Central memory CD8-positive, alpha-beta T cell (primary cell): ENCODE results near the gene TMPRSS9.

ENCODE experiments used
- ATAC-seq: fragments of 150-1000 bp; cut with Tn5 transposase; replicated peaks from 2 replicates; pipeline ENCODE4 v1.10.0; 2022; ENCODE audit warnings: mild to moderate bottlenecking, moderate FRiP score, moderate number of reproducible peaks; ENCODE audit not compliant: poor library complexity, severe bottlenecking; ENCODE audit errors: extremely low read depth
- DNase-seq, 2 donors: peaks; one replicate each; pipeline ENCODE4 v3.0.0; 2021; ENCODE audit warnings: low spot score in 2 of 2
- H3K27ac Mint-ChIP-seq: one replicate; pipeline ENCODE4 v1.8.0; 2022; ENCODE audit warnings: low read depth, mild to moderate bottlenecking, moderate library complexity, mixed read lengths
- H3K27me3 Mint-ChIP-seq: one replicate; pipeline ENCODE4 v1.8.0; 2022; ENCODE audit warnings: mixed read lengths
- H3K36me3 Mint-ChIP-seq: one replicate; pipeline ENCODE4 v1.8.0; 2022; ENCODE audit warnings: mild to moderate bottlenecking, moderate library complexity, mixed read lengths; ENCODE audit not compliant: insufficient read depth
- H3K4me1 Mint-ChIP-seq: one replicate; pipeline ENCODE4 v1.8.0; 2022; ENCODE audit warnings: mixed read lengths
- H3K4me3 Mint-ChIP-seq: one replicate; pipeline ENCODE4 v1.8.0; 2022; ENCODE audit warnings: mild to moderate bottlenecking, moderate library complexity, mixed read lengths
- H3K9me3 Mint-ChIP-seq: one replicate; pipeline ENCODE4 v1.8.0; 2022; ENCODE audit warnings: mixed read lengths

TMPRSS9 gene

GRCh38 chr19:2419754-2420153 is 59.7 kb downstream of the TMPRSS9 start:
- H3K27me3 Mint-ChIP-seq = no peaks in the 10 kb centered on the region

DNA sequence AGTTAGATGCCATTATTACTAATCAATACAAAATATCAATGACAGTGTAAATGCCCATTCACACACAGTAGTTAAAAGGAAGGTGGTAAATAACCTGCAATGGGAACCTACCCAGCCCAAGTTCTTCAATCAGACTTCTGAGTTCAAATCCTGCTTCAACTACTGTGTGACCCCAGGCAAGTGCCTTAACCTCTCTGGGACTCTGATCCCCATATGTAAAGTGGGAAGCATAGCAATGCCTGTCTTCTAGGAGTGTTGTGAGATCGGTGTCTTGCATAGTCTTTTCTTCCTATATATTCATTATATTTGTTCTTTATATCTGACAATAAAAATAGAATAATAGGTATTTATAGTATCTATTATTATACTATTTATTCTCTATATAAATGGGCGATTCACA is 60.4 kb downstream of the TMPRSS9 start:
- Mint-ChIP-seq H3K36me3 (peaks cover 2% of the 10 kb centered on the region), H3K27ac (no peak overlapping the region), H3K9me3 (no peaks in the 10 kb centered on the region), H3K4me3 (no peak overlapping the region), H3K27me3 (no peaks in the 10 kb centered on the region), H3K4me1 (no peaks in the 10 kb centered on the region)
- ATAC-seq = no peak
- DNase-seq = no peak

More at GRCh38 chr19:2419754-2420153, 59.7 kb downstream of the TMPRSS9 start:
- DNase-seq (no peak), ATAC-seq (no peak)
- Mint-ChIP-seq H3K27ac (peak overlapping the region; percentile 51), H3K4me1 (no peaks in the 10 kb centered on the region), H3K36me3 (peaks cover 2% of the 10 kb centered on the region), H3K9me3 (no peaks in the 10 kb centered on the region), H3K4me3 (no peak overlapping the region)

GRCh38 chr19:2421581-2422306 is 61.7 kb downstream of the TMPRSS9 start:
- H3K27me3 Mint-ChIP-seq = no peaks in the 10 kb centered on the region
- H3K27ac Mint-ChIP-seq = no peak overlapping the region
- no peak overlapping the region for H3K4me3 Mint-ChIP-seq
- peaks cover 5% of the 10 kb centered on the region for H3K36me3 Mint-ChIP-seq
- ATAC-seq (no peak), DNase-seq (no peak)
- H3K9me3 Mint-ChIP-seq = no peaks in the 10 kb centered on the region
- H3K4me1 Mint-ChIP-seq = peaks cover 5% of the 10 kb centered on the region

DNA sequence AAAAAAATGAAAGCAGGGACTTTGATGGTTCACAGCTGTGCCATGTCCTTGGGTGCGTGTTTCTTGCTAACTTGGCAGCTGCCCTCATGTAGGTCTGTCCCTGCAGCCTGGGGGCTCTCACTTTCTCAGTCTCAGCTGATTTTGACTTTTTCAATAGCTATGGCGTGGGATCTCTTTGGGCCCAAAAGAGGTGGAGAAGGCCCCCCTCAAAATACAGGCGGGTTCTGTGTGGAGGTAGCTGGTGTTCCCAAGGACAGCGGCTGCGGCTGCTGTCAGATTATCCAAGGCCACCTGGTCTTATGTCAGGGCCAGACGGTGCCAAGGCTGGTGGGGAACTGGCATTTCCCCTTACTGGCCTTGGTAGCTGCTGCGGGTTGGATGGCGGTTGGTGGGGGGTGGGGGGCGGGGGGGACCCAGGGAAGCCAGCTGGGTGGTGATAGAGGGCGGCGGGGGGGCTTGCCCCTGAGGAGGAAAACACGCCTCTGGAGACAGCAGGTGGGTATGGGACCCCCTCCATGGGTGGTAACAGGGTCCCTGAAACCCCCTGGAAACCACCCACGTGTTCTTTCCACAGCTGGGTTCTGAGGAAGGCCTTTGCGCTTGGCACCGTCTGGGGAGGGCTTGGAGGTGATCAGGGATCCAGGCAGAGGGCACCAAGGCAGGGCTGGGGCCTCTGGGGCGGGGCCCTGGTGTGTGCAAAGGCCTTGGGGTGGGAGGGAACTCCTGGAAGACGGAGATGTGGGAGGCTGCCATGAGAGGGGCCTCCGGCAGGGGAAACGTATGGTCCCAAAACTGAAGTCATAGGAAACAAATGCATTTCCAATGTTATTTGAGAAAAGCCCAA is 63.2 kb downstream of the TMPRSS9 start:
- H3K4me3 Mint-ChIP-seq = no peak overlapping the region
- no peak for ATAC-seq
- H3K27me3 Mint-ChIP-seq = no peaks in the 10 kb centered on the region
- no peak for DNase-seq
- H3K4me1 Mint-ChIP-seq = peaks cover 16% of the 10 kb centered on the region
- peaks cover 13% of the 10 kb centered on the region for H3K36me3 Mint-ChIP-seq
- no peak overlapping the region for H3K27ac Mint-ChIP-seq
- H3K9me3 Mint-ChIP-seq = no peaks in the 10 kb centered on the region

- Mint-ChIP-seq H3K9me3 (no peaks in the 10 kb centered on the region), H3K4me1 (peaks cover 16% of the 10 kb centered on the region), H3K36me3 (peaks cover 13% of the 10 kb centered on the region), H3K27me3 (no peaks in the 10 kb centered on the region), H3K4me3 (no peak overlapping the region), H3K27ac (no peak overlapping the region)
- no peak for DNase-seq
- ATAC-seq = no peak
These were observed 64.0 kb downstream of the TMPRSS9 start for GRCh38 chr19:2423915-2424685.

GRCh38 chr19:2424686-2425621 is 64.9 kb downstream of the TMPRSS9 start:
- no peak overlapping the region for H3K4me3 Mint-ChIP-seq

DNA sequence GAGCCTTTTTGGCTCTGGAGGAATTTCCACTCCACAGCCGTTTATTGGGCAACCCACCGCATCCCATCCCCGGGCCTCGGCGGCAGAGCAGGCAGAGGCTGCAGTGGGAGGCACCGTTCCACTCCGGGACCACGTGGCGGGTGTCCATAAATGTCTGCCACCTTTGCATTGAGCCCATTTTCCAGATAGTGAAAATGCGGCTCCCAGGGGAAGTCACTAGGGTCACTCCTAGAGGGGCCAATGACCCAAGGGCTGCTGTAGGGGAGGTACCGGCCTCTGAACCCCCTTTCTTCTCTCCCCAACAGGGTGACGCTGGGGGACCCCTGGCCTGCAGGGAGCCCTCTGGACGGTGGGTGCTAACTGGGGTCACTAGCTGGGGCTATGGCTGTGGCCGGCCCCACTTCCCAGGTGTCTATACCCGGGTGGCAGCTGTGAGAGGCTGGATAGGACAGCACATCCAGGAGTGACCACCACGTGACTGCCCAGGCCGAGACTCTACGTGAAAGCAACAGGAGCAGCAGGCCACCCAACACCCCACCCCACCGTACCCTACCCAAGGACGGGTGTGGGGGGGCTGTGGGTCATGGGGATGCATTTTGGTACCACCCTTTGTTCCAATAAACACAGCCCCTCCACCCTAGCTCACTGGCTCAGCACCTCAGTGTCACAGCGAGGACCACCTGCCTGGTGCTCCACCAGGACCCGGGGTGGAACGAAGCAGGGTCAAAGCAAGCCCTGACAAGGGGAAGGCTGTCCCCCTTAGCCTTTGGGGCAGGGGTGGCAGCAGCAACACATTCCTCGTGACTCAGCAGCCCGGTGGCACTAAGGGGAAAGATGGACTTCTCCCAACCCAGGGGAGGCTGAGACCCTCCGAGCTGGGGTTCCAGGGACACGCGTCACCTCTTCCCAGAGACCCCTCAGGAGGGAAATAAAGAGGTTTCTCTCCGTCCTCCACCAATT is 65.8 kb downstream of the TMPRSS9 start:
- H3K27ac Mint-ChIP-seq = peak overlapping the region; percentile 46
- no peak for ATAC-seq
- DNase-seq = no peak

More at GRCh38 chr19:2424686-2425621, 64.9 kb downstream of the TMPRSS9 start:
- peaks cover 16% of the 10 kb centered on the region for H3K4me1 Mint-ChIP-seq
- DNase-seq (no peak), ATAC-seq (no peak)
- H3K36me3 Mint-ChIP-seq = peaks cover 15% of the 10 kb centered on the region
- H3K27ac Mint-ChIP-seq = no peak overlapping the region
- H3K9me3 Mint-ChIP-seq = no peaks in the 10 kb centered on the region
- no peaks in the 10 kb centered on the region for H3K27me3 Mint-ChIP-seq

GRCh38 chr19:2426611-2427428 is 66.8 kb downstream of the TMPRSS9 start:
- H3K36me3 Mint-ChIP-seq = peaks cover 19% of the 10 kb centered on the region
- no peaks in the 10 kb centered on the region for H3K9me3 Mint-ChIP-seq
- H3K4me3 Mint-ChIP-seq = peak overlapping the region; percentile 95
- ATAC-seq = no peak
- H3K27ac Mint-ChIP-seq = peak overlapping the region; percentile 96
- no peak for DNase-seq
- peaks cover 16% of the 10 kb centered on the region for H3K4me1 Mint-ChIP-seq
- H3K27me3 Mint-ChIP-seq = no peaks in the 10 kb centered on the region

More for the DNA sequence above, 65.8 kb downstream of the TMPRSS9 start:
- Mint-ChIP-seq H3K4me1 (peaks cover 16% of the 10 kb centered on the region), H3K9me3 (no peaks in the 10 kb centered on the region), H3K27me3 (no peaks in the 10 kb centered on the region), H3K36me3 (peaks cover 19% of the 10 kb centered on the region), H3K4me3 (peak overlapping the region; percentile 95)

GRCh38 chr19:2427429-2428320 is 67.6 kb downstream of the TMPRSS9 start, which contains the start of gene TIMM13:
Gene TIMM13, minus strand, starts transcription at chr19:2427586. Its CDS starts 53 bp downstream, at chr19:2427533.
- Mint-ChIP-seq H3K27ac (peak within 1 kb of the TSS; percentile 96), H3K27me3 (no peaks in the 10 kb centered on the region), H3K9me3 (no peaks in the 10 kb centered on the region), H3K4me1 (peaks cover 16% of the 10 kb centered on the region), H3K36me3 (peaks cover 19% of the 10 kb centered on the region), H3K4me3 (peak within 1 kb of the TSS; percentile 95)
- DNase-seq (peak; percentile 94 to 95), ATAC-seq (peak; percentile 96)

DNA sequence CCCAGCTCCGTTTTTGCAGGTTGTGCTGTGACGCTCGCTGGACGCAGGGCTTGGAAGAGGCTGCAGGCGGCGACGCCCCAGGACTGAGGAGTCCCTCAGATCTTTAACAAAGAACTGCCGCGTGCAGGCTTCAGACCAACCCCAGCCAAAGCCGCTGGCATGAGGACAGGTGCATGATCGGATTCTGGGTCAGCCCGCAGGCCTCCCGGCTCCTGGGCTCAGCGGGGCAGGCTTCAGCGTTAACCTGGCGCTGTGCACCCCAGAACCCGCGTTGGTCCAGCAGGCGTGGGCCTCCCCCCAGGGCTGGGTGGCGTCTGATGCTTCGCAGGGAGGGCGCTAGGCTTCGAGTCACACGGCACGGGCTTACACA is 68.2 kb downstream of the TMPRSS9 start:
- H3K9me3 Mint-ChIP-seq = no peaks in the 10 kb centered on the region
- peak overlapping the region; percentile 95 for H3K4me3 Mint-ChIP-seq
- peak overlapping the region; percentile 96 for H3K27ac Mint-ChIP-seq
- peaks cover 19% of the 10 kb centered on the region for H3K36me3 Mint-ChIP-seq
- H3K4me1 Mint-ChIP-seq = peaks cover 16% of the 10 kb centered on the region
- no peak for ATAC-seq
- no peak for DNase-seq
- no peaks in the 10 kb centered on the region for H3K27me3 Mint-ChIP-seq
